LoVo (cell line): ENCODE data around the gene BBS1.
"Not testable (repeated sequence)": the region's sequence is repeated elsewhere in the genome, so short reads cannot be mapped to it uniquely, and the experiment has no call there.

Source experiments
- DNase-seq: peaks from one replicate; pipeline ENCODE4 v3.0.0-alpha.2; 2016; ENCODE audit warnings: low spot score

The BBS1 gene

GRCh38 chr11:66524304-66525040, 14.0 kb downstream of the BBS1 start:
- no peak for DNase-seq

- no peak for DNase-seq
Observed at GRCh38 chr11:66529069-66529468, 18.6 kb downstream of the BBS1 start.

- no peak for DNase-seq
Observed at GRCh38 chr11:66529655-66530054, 19.2 kb downstream of the BBS1 start.

GRCh38 chr11:66530927-66531709, 20.7 kb downstream of the BBS1 start:
- no peak for DNase-seq

GRCh38 chr11:66531841-66532240, 21.4 kb downstream of the BBS1 start:
- DNase-seq: no peak

GRCh38 chr11:66532784-66533183, 22.3 kb downstream of the BBS1 start:
- no peak for DNase-seq

- DNase-seq: no peak
Observed at GRCh38 chr11:66539170-66539869, 28.9 kb downstream of the BBS1 start.

- no peak for DNase-seq
Observed at GRCh38 chr11:66539870-66540213, 29.4 kb downstream of the BBS1 start.

- DNase-seq: not testable (repeated sequence)
Observed at GRCh38 chr11:66540598-66540997, 30.2 kb downstream of the BBS1 start.

- DNase-seq: no peak
Observed at GRCh38 chr11:66541892-66542291, 31.5 kb downstream of the BBS1 start.

- no peak for DNase-seq
Observed at GRCh38 chr11:66542362-66542761, 31.9 kb downstream of the BBS1 start.

- DNase-seq: no peak
Observed at GRCh38 chr11:66543263-66544107, 33.0 kb downstream of the BBS1 start.

GRCh38 chr11:66544952-66545351, 34.5 kb downstream of the BBS1 start:
- DNase-seq: not testable (repeated sequence)

- peak; percentile 98 for DNase-seq
Observed at GRCh38 chr11:66545701-66546367, 35.4 kb downstream of the BBS1 start, which contains the start of gene ZDHHC24. Gene ZDHHC24 (minus strand): TSS chr11:66546048. CDS start chr11:66546003, 45 bp downstream.

- no peak for DNase-seq
Observed at GRCh38 chr11:66546368-66546965, 36.0 kb downstream of the BBS1 start, which contains the start of gene ACTN3. Gene ACTN3 (plus strand): TSS chr11:66546903. CDS start chr11:66546938, 35 bp downstream.

GRCh38 chr11:66546966-66547661, 36.7 kb downstream of the BBS1 start:
- DNase-seq: no peak

- DNase-seq: no peak
Observed at GRCh38 chr11:66547662-66548009, 37.2 kb downstream of the BBS1 start.

GRCh38 chr11:66548041-66548440, 37.6 kb downstream of the BBS1 start:
- no peak for DNase-seq

- no peak for DNase-seq
Observed at GRCh38 chr11:66548774-66549630, 38.6 kb downstream of the BBS1 start.
